Measurements from ENCODE around the gene LGR4.

GRCh38 chr11:27425814-27426213 lies 46.8 kb downstream of the LGR4 start:
- TF ChIP-seq CTCF (conservative IDR thresholded peaks at IDR 0.05; ENCODE audit: low read depth, low read length) (no peak), SMC3 (IDR thresholded peaks at IDR 0.05; ENCODE audit: low read depth, low read length) (no peak), POLR2A (IDR thresholded peaks at IDR 0.05; ENCODE audit: low read depth, low read length) (no peak), USF2 (IDR thresholded peaks at IDR 0.05; ENCODE audit: low read depth, low read length) (no peak), CEBPB (IDR thresholded peaks at IDR 0.05; ENCODE audit: low read depth, low read length) (no peak)

Measured in IMR-90 (cell line).